Omental fat pad (tissue), 4 donors: ENCODE data around the gene FASTKD2. TPM values are rescaled to one million over a fixed set of nuclear protein-coding genes. Genes with fewer than 3 reads are reported as not detected.

Experiments
- ATAC-seq: fragments of 150-250 bp; one replicate; pipeline ENCODE4 v1.9.1; 2016; ENCODE audit warnings: mild to moderate bottlenecking, moderate library complexity; ENCODE audit not compliant: low FRiP score
- DNase-seq: peaks from one replicate; pipeline ENCODE4 v3.0.0-alpha.2; 2019; ENCODE audit warnings: low spot score
- CTCF ChIP-seq, 3 donors: fragments of 450-650 bp; IDR thresholded peaks; one replicate each; pipeline ENCODE4 v1.5.1; 2016 to 2017; ENCODE audit warnings: antibody characterized with exemption in 3 of 3, mild to moderate bottlenecking in 3 of 3, moderate library complexity in 2 of 3
- total RNA-seq, 4 donors: library from RNA; depleted of rRNA; stranded (reverse); fragments of >200 nt; gene quantifications; one replicate each; pipeline ENCODE4 v1.1.0, GENCODE V29; 2016

Gene FASTKD2
- total RNA-seq, 4 donors from 2014 or later: 27.8 to 51.3 (median 31.3) TPM

- TF ChIP-seq CTCF (IDR thresholded peaks at IDR 0.05): no peak
- ATAC-seq: no peak
Measured at GRCh38 chr2:206728277-206729199, 36.9 kb upstream of the FASTKD2 start.

GRCh38 chr2:206733341-206733740, 32.1 kb upstream of the FASTKD2 start:
- no peak for TF ChIP-seq CTCF (IDR thresholded peaks at IDR 0.05)
- no peak for DNase-seq
- no peak for ATAC-seq

More at GRCh38 chr2:206728277-206729199, 36.9 kb upstream of the FASTKD2 start:
- DNase-seq: no peak

GRCh38 chr2:206736935-206737334, 28.5 kb upstream of the FASTKD2 start:
- no peak for TF ChIP-seq CTCF (IDR thresholded peaks at IDR 0.05)
- DNase-seq (no peak), ATAC-seq (no peak)

- no peak for ATAC-seq
- DNase-seq: no peak
- TF ChIP-seq CTCF (IDR thresholded peaks at IDR 0.05): no peak
Measured at GRCh38 chr2:206739271-206739670, 26.1 kb upstream of the FASTKD2 start.

- no peak for TF ChIP-seq CTCF (IDR thresholded peaks at IDR 0.05)
- DNase-seq: no peak
- ATAC-seq: no peak
Measured at GRCh38 chr2:206740800-206741199, 24.6 kb upstream of the FASTKD2 start.

GRCh38 chr2:206756816-206757215, 8.6 kb upstream of the FASTKD2 start:
- DNase-seq (no peak), ATAC-seq (no peak)
- TF ChIP-seq CTCF (IDR thresholded peaks at IDR 0.05): no peak
